NCI-H69 (cell line): Measurements from ENCODE around the gene SRRM5.
"Not testable (repeated sequence)": the region's sequence is repeated elsewhere in the genome, so short reads cannot be mapped to it uniquely, and the experiment has no call there.

Experiments used
- DNase-seq: peaks from one replicate; lab custom pipeline; 2025; lab: John Stamatoyannopoulos, UW

Gene SRRM5

DNA sequence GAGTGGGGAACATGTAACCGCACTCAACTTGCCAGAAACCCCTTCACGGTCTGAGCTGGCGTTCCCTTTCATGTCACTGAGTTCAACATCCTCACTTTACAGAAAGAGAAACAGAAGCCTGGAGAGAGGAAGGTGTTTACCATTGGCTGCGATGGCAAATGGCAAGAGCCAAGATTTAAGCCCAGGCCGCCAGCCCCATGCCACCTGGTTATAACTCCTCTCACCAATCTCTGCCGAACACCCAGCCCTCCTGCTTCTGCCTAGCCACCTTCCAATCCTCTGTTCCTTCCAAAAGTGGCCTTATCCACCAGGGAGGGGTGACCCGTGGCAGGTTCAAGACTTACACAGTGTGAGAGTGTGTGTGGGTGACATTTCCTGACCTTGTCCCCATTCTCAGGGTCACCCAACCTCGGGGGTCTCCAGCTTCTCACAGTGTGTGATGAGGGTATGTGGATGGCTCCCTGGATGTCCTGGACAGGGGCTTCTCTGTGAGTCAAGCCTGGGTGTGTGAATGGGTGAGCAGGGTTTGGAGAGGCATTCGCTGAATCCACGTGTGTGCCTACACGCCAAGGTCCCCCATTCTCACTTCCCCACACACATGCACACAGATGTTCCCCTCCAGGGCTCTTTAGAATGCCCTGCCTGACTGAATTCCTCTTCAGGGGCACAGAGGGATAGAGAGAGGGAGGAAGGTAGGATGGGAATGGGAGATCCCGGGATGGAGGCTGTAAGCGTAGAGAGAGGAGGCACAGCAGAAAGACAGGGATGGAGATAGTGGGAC, 26.5 kb downstream of the SRRM5 start:
- no peak for DNase-seq

GRCh38 chr19:43638995-43639518, 27.2 kb downstream of the SRRM5 start:
- no peak for DNase-seq

DNA sequence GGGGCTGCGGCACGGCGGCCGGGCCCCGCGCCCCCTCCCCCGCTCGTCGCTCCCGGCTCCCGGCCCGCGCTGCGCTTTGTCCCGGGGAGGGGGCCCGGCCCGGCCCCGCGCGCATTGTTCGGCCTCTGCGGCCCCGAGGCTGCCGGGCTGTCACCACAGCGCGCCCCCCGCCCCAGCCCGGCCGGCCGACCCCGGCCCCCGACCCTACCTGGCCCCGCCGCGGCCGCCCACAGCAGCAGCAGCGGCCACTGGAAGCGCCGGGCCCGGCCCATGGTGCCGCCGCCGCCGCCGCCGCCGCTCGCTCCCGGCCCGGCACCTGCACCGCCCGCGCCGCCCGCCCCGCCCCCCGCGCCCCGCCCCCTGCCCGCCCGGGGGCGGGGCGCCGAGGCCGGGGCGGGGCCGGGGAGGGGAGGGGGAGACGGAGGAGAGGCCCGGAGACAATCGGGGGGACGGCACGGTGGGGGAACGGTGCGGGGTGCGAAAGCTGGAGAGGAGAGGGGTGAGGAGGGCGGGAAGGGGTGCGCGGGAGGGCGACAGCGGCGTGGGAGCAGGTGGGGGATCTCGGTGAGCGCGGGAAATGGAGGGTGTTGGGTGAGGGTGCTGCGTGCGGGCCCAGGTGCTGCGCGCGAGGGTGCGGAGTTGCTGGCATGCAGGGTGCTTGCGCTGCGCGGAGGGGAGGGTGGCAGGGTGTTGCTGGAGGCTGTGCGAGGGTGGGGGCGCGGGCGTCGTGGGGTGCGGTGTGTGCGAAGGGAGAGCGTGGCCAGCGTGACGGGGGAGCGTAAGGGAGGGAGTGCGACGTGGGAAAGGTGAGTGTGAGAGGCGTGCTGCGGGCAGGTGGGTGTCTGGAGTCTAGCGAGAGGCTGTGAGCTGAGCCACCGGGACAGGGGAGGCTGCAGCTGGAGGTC, 27.9 kb downstream of the SRRM5 start, which contains the start of gene CADM4:
CADM4 (minus strand) TSS at position 332 of the 905 bp plus-strand sequence; CDS start at position 272, 60 bp downstream.
- peak; percentile 78 for DNase-seq

DNA sequence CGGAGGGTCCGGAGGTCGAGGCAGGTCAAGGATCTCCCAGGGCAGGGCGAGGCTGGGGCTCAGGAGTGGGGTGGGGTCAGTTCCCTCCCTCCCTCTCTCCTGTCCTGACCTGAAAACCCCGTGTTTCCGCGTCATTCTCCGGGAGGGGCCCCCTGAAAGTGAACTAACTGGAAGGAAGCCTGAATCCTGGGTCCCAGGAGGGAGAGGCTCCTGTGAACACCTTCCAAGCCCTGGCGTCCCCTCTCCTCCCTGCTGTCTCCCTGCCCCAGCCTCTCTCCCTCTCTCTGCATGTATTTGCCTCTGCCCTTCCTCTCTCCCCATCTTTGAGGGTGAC, 28.5 kb downstream of the SRRM5 start:
- DNase-seq: peak; percentile 31

DNA sequence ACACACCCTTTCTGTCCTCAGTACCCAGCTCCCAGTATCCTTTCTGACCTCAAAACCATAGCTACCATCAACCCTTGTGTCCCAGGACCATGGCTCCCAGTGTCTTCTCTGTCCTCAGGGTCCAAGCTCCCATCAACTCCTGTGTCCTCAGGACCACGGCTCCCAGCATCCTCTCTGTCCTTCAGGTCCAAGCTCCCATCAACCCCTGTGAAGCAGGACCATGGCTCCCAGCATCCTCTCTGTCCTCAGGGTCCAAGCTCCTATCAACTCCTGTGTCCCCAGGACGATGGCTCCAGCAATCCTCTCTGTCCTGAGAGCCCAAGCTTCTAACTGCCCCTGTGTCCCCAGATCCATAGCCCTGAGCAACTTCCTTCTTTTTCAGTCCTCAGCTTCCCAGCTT, 29.4 kb downstream of the SRRM5 start:
- no peak for DNase-seq

- DNase-seq: no peak
Measured at GRCh38 chr19:43642531-43642930, 30.6 kb downstream of the SRRM5 start.

GRCh38 chr19:43643326-43643725, 31.4 kb downstream of the SRRM5 start:
- DNase-seq: peak; percentile 74

GRCh38 chr19:43644181-43644580, 32.3 kb downstream of the SRRM5 start:
- peak; percentile 79 for DNase-seq

- DNase-seq: no peak
Measured at GRCh38 chr19:43648633-43649032, 36.7 kb downstream of the SRRM5 start.

GRCh38 chr19:43649514-43649913, 37.6 kb downstream of the SRRM5 start:
- no peak for DNase-seq

DNA sequence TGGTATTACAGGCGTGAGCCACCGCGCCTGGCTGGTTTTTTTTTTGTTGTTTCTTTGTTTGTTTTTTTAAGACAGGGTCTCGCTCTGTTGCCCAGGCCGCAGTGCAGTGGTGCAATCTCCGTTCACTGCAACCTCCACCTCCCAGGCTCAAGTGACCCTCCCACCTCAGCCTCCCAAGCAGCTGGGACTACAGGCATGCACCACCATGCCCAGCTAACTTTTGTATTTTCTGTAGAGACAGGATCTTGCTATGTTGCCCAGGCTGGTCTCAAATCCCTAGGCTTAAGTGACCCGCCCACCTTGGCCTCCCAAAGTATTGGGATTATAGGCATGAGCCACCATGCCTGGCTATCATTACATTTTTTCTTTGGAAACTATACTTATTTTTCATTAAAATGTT, 38.4 kb downstream of the SRRM5 start:
- not testable (repeated sequence) for DNase-seq

DNA sequence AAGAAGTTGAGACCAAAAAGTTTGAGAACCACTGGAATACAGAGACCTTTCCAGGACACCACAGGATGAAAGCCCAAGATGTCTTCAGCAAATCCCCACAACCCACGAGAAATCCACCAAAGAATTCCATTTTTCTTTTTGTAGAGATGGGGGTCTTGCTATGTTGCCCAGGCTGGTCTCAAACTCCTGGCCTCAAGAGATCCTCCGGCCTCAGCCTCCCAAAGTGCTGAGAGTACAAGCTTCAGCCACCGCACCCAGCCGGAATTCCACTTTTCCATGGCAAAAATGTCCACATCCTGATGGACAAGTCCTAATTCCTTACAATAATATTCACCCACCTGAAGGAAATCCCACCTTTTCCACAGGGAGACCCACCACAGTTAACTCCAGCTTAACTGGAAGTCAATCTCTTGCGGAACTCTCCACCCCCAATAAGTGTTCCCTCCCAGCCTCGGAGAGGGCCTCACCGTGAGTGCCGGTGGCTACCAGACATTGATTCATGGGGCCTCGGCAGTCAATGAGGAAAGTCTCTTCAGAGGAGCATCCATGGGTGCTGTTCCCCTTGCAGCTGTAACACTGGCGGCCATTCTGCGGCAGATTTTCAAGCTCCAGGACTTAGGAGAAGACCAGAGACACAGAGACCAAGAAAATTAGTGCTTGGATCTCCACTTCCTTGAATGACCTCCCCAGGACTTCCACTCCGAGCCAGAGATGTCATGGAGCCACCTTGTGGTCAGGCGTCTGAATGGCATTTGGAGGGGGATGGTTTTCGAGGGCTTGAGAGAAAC, 40.1 kb downstream of the SRRM5 start:
- peak; percentile 78 for DNase-seq

GRCh38 chr19:43652546-43652874, 40.6 kb downstream of the SRRM5 start:
- DNase-seq: no peak

DNA sequence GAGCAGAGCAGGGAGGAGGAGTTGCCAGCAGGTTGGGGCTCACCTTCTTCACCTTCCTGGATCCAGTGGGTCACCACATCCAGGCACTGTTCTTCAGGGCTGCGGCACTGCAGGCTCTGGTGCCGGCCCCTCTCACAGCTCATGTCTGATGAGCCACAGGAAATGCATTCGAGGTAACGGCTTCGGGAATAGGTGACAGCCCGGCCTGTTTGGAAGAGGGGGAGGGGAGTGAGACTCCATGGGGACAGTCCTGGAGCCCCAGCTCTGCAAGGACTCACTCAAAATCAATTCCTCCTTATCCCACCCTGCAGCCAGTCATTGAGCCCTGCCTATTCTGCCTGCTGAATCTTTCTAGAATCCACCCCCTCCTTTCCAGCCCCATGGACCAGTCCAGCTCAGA, 44.5 kb downstream of the SRRM5 start:
- no peak for DNase-seq

DNA sequence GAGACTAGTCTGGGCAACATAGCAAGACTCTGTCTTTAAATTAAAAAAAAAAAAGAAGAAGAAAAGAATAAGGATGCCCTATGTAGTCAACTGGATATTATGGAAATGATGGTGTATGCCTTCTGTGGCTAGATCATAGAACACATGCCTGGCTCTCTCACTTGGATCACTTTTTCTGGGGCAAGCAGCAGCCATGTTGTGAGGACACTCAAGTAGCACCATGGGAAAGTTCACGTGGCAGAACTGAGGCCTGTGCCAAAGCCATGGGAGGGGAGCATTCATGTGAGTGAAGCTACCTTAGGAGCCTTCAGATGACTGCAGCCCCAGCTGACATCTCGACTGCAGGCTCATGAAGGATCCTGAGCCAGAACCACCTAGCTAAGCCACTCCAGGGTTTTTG, 46.1 kb downstream of the SRRM5 start:
- no peak for DNase-seq

- DNase-seq: no peak
Measured at GRCh38 chr19:43658494-43658893, 46.6 kb downstream of the SRRM5 start.

DNA sequence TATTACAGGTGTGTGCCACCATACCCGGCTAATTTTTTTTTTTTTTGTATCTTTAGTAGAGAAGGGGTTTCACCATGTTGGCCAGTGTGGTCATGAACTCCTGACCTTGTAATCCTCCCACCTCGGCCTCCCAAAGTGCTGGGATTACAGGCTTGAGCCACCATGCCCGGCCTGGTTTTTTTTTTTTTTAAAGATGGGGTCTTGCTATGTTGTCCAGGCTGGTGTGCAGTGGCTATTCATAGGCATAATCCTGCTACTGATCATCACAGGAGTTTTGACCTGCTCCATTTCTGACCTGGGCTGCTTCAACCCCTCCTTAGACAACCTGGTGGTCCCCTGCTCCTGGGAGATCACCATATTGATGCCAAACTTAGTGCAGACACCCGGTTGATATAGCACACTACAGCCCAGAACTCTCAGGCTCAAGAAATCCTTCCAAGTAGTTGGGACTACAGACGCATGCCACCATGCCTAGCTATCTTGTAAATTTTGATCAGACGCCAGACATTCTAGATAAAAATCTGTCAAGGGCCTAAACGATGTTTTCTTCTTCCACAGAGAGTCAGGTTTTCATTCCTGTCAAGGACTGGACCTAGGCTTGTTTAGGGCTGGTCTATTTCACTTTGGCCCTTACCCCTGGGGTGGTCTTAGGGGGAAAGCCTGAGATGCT, 48.5 kb downstream of the SRRM5 start:
- DNase-seq: no peak

- DNase-seq: no peak
Measured at GRCh38 chr19:43660971-43661360, 49.1 kb downstream of the SRRM5 start.

DNA sequence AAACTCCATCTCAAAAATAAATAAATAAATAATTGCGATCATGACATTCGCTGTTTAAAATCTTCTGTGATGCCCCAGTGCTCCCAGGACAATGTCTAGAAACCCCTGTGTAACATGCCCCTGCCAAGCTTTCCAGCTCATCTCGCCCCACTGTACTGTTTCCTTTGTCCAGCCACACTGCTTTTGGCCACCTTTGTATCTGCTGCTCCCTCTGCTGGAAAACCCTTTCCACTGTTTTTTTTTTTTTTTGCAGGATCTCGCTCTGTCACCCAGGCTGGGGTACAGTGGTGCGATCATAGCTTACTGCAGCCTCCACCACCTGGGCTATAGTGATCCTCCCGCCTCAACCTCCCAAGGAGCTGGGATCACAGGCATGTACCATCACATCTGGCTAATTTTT, 50.6 kb downstream of the SRRM5 start:
- DNase-seq: peak; percentile 45

DNA sequence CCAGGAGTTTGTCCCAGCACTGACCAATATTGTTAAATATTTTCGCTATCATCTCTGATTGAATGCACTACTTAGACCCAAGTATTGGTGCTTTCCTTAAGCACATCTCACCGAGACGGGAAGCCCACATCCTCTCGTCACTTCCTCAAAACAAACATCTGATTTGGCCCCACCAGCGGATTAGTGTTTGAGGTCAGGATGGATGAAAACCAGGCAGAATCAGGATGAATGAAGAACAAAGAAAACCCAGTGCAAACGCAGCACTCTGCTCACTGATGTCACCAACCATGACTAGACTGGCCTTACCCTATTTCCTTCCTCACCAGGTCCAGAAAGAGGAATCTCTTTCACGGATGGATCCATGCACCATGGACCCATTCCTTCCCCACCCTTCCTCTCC, 52.1 kb downstream of the SRRM5 start:
- DNase-seq: no peak
